ENCODE results near the gene TYW3.

GRCh38 chr1:74715236-74715502, 17.8 kb upstream of the TYW3 start:
- TF ChIP-seq YY1 (IDR thresholded peaks at IDR 0.05; ENCODE audit: low read depth) (no peak), EGR1 (IDR thresholded peaks at IDR 0.05) (no peak), ZBTB7A (IDR thresholded peaks at IDR 0.05; ENCODE audit: low read depth) (no peak)

Measured in Ishikawa (cell line).